Raji (cell line): ENCODE results near the gene SIGLEC1.

ENCODE experiments used
- POLR2A ChIP-seq: IDR thresholded peaks from 2 replicates; pipeline ENCODE4 v1.6.1; 2011; ENCODE audit warnings: low read depth, low read length, control low read depth; ENCODE audit not compliant: insufficient read depth

SIGLEC1 gene

DNA sequence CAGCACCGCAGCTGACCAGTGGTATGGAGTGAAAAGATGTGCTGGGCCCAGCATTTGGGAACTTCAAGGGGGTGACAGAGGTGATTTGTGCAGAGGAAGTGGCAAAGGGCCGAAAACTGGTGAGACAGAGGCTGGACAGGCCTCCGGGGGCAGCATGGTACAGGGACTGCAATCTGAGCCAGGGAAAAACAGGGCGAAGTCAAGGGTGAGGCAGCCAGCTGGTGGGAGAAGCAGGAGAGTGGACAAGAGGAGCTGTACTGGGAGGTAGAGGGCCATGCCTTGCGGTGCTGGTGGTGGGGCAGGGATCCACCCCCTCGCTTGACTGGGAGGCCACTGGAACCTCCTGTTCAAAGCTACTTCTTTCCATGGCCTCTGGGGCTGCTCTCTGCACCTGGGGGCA, 41.9 kb downstream of the SIGLEC1 start:
- no peak for TF ChIP-seq POLR2A

DNA sequence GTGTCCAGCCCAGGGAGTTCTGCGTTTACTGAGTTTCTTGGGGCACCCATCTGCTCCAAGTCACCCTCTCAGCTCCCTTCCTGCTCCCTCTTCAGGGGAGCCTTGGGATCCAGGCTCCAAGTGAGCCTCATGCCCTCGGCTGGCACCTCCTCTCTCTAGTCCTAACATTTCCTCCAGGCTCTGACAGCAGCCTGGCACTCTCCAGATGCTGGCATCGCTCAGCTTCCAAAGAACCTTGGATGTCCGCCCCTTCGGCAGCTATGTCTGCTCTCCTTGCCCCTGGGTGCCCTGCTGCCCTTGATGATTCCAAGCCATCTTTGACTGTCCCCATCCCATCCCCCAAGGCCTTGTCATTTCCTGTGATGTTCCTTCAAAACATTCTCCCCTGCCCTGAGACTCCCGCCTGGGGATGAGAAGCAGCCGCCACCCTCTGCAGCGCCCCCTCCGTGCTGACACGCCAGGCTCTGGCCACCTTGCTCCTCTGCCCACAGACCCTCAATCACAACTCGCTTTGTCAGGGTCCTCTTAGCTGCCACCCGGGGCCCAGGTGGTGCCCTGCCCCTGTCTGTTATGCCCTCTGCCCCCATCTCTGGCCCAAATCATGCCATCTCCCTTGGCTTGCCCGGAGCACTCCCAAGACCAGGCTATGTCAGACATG, 42.6 kb downstream of the SIGLEC1 start:
- TF ChIP-seq POLR2A: no peak

DNA sequence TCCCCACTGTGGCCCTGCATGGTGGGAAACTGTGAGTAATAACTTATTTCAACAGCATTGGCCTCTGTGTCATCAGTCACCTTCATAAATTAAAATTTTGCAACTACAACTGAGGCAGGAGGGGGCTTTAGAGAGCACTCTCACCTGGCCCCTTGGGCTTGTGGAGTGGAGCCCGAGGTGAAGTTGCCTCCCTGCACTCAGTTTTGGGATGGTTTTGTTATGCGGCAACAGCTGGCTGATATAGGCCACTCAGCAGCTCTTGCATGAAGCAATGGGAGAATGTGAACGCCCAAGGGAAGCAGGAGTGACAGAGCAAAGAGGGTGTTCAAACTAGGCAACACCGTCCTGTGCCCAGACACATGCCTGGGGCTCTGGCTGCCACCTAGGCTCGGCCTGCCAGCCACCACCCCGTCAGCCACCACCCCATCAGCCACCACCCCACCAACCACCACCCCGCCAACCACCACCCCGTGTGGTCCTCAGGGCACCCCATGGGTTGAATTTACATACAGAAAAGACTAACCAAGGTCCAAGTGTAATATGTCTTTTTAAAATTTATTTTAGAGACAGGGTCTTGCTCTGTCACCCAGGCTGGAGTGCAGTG, 44.9 kb downstream of the SIGLEC1 start:
- TF ChIP-seq POLR2A: no peak

DNA sequence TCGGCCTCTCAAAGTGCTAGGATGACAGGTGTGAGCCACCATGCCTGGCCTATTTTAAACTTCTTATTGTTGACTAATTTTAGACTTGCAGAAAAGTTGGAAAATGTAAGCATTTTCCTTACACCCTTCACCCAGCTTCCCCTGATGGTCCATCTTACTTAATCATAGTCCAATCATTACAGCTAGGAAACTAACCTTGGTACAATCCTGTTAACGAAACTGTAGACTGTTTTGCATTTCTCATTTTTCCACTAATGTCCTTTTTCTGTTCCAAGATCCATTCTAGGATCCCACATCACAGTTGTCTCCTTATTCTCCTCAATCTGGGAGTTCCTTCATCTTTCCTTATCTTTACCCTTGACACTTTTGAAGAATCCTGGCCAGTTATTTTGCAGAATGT, 48.5 kb downstream of the SIGLEC1 start:
- no peak for TF ChIP-seq POLR2A

DNA sequence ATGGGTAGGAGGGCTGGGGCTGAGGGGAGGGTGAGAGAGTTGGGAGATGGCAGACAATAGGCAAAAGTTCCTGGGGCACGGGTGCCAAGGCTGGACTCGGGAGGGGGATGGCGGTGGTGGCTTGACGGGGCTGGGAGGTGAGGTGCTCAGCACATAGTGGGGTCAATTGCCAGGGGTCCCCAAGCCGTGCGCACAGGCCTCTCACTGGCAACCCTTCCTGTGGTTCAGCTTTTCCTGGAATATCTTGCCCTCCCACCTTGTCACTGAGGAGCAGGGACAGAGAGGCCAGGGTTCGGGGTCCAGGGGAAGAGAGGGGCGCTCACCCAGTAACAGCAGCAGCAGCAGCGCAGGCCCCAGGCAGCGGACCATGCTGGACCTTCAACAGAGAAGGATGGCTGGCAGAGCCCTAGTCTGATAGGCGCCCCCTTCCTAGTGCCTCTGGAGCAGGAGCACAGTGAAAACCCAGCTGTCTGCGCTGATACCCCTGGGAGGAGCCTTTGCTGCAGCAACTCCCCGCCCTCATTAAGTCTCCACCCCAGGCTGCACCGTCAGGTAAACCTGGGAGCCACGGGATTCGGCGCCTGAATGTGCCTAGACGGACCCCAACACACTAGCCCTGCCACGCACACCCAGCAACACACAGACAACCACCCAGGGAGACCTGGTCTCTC, 49.2 kb downstream of the SIGLEC1 start, which contains the start of gene GFRA4:
Gene GFRA4 (minus strand): TSS at position 369 of the 671 bp plus-strand sequence. CDS start 0 bp downstream, at position 369.
- no peak for TF ChIP-seq POLR2A
